ENCODE measurements around the gene KLHL29. TPM values are rescaled to one million over a fixed set of nuclear protein-coding genes. Genes with fewer than 3 reads are reported as not detected.

The KLHL29 gene
- total RNA-seq, 1 donor = 1.0 TPM

DNA sequence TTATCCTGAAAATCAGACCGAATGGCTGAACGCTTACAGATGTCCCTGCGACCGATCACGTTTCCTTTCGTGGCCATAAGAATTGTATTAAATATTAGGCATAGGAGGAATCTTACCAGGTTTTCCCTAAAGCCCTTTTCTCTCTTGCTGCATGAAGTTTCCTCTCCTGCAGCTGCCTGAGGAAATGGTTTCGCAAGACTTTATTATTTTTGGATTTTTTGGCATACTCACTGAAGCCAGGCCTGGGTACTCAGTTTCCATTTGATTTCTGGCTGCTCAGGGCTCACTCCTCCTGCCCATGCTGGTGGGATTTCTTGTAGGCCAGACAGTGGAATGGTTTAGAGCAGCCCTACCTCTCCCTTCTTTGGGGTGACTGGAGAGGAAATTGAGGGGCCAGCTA is 114.0 kb downstream of the KLHL29 start:
- H3K4me1 ChIP-seq (ENCODE audit: insufficient read depth, low read length) = peaks cover 27% of the 10 kb centered on the region
- H3K27me3 ChIP-seq (ENCODE audit: insufficient read depth, low read length) = peaks cover 3% of the 10 kb centered on the region
- no peak overlapping the region for H3K4me3 ChIP-seq (ENCODE audit: low read length)
- H3K9me3 ChIP-seq (ENCODE audit: low read depth, low read length) = no peaks in the 10 kb centered on the region

DNA sequence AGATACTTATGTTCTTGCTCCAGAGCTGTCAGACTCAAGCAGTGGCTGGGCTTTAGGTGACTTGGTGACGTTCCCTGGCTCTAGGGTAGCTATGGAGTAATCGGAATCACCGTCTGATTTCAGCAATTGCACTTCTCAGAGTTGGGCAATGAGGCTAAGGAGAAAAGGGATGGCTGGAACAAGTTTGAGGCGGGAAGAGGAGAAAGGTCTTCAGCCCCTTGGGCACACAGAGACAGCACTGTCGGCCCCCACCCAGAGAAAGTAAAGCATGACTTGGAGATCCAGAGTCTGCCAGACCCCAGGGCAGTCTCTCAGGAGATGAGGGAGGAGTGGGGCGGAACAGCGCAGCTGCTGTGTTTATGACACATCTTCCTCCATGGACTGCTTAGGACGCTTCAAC is 114.5 kb downstream of the KLHL29 start:
- no peak overlapping the region for H3K4me3 ChIP-seq (ENCODE audit: low read length)
- peaks cover 27% of the 10 kb centered on the region for H3K4me1 ChIP-seq (ENCODE audit: insufficient read depth, low read length)
- peaks cover 3% of the 10 kb centered on the region for H3K27me3 ChIP-seq (ENCODE audit: insufficient read depth, low read length)
- no peaks in the 10 kb centered on the region for H3K9me3 ChIP-seq (ENCODE audit: low read depth, low read length)

DNA sequence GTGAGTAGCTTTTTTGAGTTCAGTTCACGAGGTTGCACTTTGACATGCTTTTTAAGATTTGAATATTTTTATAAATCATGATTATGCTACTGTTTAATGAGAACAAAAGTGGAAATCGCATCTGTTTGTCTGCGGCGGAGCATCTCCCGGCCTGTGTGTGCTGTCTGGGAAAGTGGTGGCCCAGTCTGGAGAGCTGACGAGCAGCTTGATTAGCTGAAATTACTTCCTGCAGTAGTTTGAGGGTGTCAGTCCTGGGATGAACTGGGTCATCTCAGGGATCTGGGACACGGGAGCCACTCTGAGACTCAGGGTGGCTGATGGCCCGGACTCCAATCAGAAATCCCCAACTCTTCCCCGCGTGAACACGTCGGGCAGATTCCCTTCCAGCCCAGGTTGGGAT is 115.9 kb downstream of the KLHL29 start:
- H3K4me1 ChIP-seq (ENCODE audit: insufficient read depth, low read length) = peaks cover 27% of the 10 kb centered on the region
- H3K9me3 ChIP-seq (ENCODE audit: low read depth, low read length) = no peaks in the 10 kb centered on the region
- H3K4me3 ChIP-seq (ENCODE audit: low read length) = no peak overlapping the region
- peaks cover 3% of the 10 kb centered on the region for H3K27me3 ChIP-seq (ENCODE audit: insufficient read depth, low read length)

DNA sequence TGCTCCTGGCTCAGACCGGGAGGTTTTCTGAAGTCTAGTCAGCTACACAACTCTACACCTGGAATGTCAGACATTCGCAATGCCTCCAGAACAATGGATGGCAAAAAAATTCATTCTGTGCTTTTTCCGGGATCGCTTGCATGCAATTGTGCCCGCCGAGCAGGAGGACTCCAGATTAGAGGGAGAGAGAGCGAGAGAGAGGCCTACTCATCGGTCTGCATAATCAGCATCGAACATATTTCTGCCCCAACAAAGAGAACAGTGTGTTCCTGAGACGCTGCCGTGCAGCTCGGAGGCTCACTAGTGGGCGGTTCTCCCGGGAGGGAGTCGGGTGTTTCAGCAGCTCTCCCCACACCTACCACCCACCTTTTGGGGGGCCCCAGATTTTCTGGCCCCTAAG is 117.1 kb downstream of the KLHL29 start:
- Histone ChIP-seq H3K9me3 (ENCODE audit: low read depth, low read length) (no peaks in the 10 kb centered on the region), H3K4me3 (ENCODE audit: low read length) (no peak overlapping the region), H3K4me1 (ENCODE audit: insufficient read depth, low read length) (peaks cover 23% of the 10 kb centered on the region), H3K27me3 (ENCODE audit: insufficient read depth, low read length) (peaks cover 3% of the 10 kb centered on the region)

DNA sequence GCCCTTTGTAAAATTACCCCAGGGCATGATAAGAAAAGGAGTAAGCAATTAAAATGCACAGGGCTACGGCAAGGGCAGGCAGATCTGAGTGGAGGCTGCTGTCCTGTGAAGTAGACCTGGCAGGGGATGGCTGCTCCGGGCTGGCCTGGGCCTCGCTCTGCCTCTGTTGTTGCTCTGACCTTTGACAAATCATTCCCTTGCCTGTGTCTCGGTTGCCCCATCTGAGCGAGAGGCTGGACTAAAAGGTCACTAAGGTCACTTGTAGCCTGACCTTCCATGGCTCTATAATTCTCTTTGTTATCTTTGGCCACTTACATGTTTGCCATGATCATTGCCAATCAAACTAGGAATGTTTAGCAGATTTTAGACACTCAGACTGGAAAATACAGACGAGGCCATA is 118.1 kb downstream of the KLHL29 start:
- peaks cover 22% of the 10 kb centered on the region for H3K4me1 ChIP-seq (ENCODE audit: insufficient read depth, low read length)

DNA sequence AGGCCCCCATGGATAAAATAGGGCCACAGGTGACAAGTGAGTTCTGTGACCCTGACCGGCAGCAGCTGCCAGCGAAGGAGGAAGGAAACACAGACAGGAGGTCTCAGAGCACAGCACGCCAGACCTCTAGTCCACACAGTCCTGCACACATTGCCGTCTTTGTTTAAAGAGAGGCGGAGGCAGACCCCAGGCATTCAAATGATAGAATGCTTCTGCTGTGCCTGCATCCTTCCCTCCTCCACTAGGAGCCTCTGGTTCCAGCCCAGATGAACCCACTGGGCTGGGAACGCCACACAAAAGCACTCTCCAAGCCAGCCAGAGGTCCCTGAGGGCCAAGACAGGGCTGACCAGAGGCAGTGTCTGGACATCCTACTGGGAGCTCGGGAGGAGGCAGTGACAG is 118.7 kb downstream of the KLHL29 start:
- Histone ChIP-seq H3K4me1 (ENCODE audit: insufficient read depth, low read length) (peaks cover 27% of the 10 kb centered on the region), H3K9me3 (ENCODE audit: low read depth, low read length) (no peaks in the 10 kb centered on the region), H3K27me3 (ENCODE audit: insufficient read depth, low read length) (peaks cover 3% of the 10 kb centered on the region), H3K4me3 (ENCODE audit: low read length) (no peak overlapping the region)

More for the DNA sequence above, 118.1 kb downstream of the KLHL29 start:
- Histone ChIP-seq H3K4me3 (ENCODE audit: low read length) (no peak overlapping the region), H3K9me3 (ENCODE audit: low read depth, low read length) (no peaks in the 10 kb centered on the region), H3K27me3 (ENCODE audit: insufficient read depth, low read length) (peaks cover 3% of the 10 kb centered on the region)

DNA sequence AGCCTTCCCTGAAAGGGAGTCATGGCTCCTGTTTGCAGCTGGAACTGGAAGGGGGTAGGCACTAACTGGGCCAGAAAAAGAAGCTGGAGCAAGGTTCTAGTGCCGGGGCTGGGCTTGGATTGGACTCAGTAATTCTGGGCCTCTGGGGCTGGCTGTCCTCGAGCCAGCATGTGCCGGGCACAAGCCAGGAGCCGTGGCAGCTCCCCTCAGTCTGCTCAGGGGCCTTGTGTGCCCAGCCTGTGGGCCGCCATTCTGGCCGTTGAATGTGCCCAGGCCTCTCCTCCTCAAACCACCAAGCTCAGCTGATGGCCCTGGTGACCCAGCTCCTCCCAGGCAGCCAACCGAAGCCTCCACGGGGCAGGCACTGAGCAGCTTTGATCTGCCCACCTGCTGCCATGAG is 119.6 kb downstream of the KLHL29 start:
- Histone ChIP-seq H3K27me3 (ENCODE audit: insufficient read depth, low read length) (peaks cover 3% of the 10 kb centered on the region), H3K9me3 (ENCODE audit: low read depth, low read length) (no peaks in the 10 kb centered on the region), H3K4me1 (ENCODE audit: insufficient read depth, low read length) (peaks cover 18% of the 10 kb centered on the region), H3K4me3 (ENCODE audit: low read length) (no peak overlapping the region)

DNA sequence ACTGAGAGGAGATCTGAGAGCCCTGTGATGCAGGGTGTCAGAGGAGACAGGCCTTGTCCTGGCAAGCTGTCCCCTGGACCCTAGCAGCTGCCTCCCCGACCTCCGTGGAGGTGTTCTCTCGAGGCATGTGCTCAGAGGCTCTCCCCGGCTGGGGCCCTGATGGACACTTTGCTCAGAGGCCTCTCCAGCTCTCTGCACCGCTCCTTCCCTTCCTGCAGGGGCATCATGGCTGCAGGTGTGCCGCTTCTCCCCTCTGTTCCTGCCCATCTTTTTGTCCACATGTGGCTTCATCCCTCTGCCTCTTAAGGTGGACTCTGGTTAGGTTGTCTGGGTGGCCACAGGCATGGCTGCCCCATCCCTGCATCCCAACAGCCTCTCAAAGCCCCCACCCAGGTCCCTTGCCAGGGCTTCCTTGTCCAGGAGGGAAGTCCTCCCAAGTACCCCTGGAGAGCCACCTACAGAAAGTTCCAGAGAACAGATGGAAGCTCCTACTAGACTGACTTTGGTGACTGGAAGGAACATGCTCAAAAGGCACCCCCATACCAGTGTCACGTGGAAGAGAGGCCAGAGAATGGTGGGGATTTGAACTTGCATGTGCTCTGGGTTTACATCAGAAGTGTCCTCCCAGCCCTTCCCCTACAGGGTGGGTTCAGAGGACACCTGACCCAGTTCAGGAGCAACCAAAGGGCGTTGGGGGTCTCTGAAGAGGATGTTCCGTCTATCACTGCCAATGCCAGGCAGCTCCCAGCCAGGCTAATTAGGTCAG is 120.4 kb downstream of the KLHL29 start:
- no peaks in the 10 kb centered on the region for H3K27me3 ChIP-seq (ENCODE audit: insufficient read depth, low read length)
- no peaks in the 10 kb centered on the region for H3K9me3 ChIP-seq (ENCODE audit: low read depth, low read length)

DNA sequence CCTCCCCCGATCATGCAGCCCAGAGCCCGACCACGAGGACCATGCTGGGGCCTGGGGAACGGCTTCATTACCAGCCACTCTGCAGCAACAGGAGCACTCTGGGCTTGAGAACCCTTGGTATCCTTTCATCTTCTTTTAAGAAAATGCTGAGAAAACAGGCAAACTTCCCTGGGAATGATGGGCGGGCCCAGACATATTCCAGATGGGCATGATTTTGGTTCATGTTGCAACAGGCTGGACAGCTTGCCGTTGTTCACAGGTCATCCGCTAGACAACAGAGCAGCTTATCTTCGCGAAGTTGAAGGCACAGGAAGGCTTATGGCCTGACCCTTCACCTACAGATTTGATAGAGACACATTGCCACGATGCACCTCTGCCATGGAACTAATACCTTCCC is 121.0 kb downstream of the KLHL29 start:
- no peaks in the 10 kb centered on the region for H3K9me3 ChIP-seq (ENCODE audit: low read depth, low read length)
- no peak overlapping the region for H3K4me3 ChIP-seq (ENCODE audit: low read length)

More for the DNA sequence above, 120.4 kb downstream of the KLHL29 start:
- Histone ChIP-seq H3K4me3 (ENCODE audit: low read length) (no peak overlapping the region), H3K4me1 (ENCODE audit: insufficient read depth, low read length) (peaks cover 18% of the 10 kb centered on the region)

DNA sequence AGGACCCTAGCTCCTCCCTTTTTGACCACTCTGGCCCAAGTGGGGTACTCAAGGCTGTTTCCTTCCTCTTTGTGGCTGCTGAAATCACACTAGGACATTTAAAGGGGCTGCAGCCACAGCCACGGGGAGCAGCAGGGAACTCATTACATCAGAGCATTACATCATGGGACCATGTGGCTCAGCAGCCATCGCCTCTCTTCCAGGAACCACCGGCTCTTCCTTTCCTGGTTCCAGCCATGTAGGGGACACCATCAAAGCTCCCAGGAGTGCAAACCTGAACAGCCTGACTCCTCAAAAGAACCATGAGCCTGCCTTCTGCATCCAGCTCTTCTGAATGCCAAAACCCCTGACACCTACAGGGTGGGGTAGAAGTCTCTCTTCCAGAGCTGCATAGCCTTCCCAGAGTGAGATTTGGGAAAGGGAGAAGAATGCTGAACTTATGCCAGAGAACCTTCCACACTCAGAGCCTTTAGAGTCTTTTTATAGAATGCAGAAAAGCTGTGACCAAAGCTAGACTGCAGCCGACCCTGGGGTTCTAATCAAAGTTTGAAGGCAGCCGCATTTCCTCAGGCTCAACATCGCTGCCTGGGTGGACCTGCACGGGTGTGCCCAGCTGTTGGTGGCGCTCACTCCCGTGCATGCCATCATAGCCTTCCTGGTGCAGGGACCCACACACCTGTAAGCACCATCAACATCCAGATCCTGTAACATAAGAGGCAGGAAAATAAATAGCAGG is 121.7 kb downstream of the KLHL29 start:
- Histone ChIP-seq H3K4me3 (ENCODE audit: low read length) (no peak overlapping the region), H3K27me3 (ENCODE audit: insufficient read depth, low read length) (no peaks in the 10 kb centered on the region), H3K4me1 (ENCODE audit: insufficient read depth, low read length) (peaks cover 18% of the 10 kb centered on the region), H3K9me3 (ENCODE audit: low read depth, low read length) (no peaks in the 10 kb centered on the region)

More for the DNA sequence above, 121.0 kb downstream of the KLHL29 start:
- peaks cover 18% of the 10 kb centered on the region for H3K4me1 ChIP-seq (ENCODE audit: insufficient read depth, low read length)
- H3K27me3 ChIP-seq (ENCODE audit: insufficient read depth, low read length) = no peaks in the 10 kb centered on the region

DNA sequence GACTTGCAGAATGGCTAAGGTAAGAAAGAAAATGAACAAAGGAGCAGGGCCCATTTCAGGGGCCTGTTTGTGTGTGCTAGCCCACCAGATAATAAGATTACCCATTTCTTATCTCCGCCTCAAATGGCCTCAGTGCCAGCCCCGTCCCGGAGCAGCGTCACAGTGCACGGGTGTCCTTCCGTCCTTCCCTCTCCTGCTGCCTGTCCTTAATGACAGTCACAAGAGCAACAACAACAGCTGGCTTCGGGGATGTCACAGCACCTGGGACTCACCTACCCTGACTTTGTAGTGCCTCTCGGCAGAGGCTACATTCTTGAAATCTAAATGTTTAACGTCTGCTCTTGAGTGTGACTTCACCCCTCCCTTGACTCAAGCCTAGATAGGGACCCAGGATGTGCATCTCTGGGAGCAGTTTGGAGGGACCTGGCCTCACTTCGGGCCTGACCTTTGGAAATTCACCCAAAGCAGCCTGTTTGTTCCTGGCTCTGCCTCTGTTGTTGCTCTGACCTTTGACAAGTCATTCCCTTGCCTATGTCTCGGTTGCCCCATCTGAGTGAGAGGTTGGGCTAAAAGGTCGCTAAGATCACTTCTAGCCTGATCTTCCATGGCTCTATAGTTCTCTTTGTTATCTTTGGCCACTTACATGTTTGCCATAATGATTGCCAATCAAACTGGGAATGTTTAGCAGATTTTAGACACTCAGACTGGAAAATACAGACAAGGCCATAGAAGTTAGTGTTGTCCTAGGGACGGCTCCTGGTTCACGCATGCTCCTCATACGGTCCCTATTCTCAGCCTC is 122.5 kb downstream of the KLHL29 start:
- no peak overlapping the region for H3K4me3 ChIP-seq (ENCODE audit: low read length)
- H3K9me3 ChIP-seq (ENCODE audit: low read depth, low read length) = no peaks in the 10 kb centered on the region
- no peaks in the 10 kb centered on the region for H3K27me3 ChIP-seq (ENCODE audit: insufficient read depth, low read length)
- H3K4me1 ChIP-seq (ENCODE audit: insufficient read depth, low read length) = peaks cover 18% of the 10 kb centered on the region

DNA sequence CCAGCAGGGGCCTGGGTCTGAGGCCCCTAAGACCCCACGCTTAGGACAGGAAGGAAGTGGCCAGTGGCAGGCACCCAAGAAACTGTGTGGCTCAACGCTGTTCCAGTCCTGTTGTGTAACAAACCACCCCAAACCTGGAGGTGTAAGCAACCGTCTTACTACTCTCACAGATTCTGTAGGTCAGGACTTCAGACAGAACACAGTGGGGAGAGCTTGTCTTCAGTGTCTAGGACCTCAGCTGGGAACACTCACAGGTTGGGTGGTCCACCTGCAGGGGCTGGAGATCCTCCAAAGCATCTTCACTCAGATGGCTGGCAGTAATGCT is 123.0 kb downstream of the KLHL29 start:
- H3K27me3 ChIP-seq (ENCODE audit: insufficient read depth, low read length) = no peaks in the 10 kb centered on the region
- H3K4me1 ChIP-seq (ENCODE audit: insufficient read depth, low read length) = peaks cover 18% of the 10 kb centered on the region
- H3K4me3 ChIP-seq (ENCODE audit: low read length) = no peak overlapping the region
- no peaks in the 10 kb centered on the region for H3K9me3 ChIP-seq (ENCODE audit: low read depth, low read length)

DNA sequence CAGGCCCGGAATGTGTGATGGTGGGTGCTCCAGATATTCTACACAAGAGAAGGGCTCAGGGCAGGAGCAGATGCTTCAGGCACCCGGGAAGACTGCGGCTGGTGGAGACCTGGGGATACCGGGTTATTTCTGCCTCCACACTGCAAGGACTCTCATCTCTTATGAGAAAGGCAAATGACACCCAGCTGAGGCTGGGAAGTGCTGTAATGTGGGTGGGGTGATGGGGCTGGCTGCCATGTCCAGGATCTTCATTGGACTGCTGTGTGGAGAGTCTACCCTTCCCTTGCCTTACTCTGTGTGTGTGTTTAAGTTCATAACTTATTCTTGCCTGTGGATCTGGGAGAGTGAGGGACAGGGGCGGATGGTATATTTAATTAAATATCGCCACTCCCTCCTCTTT is 124.1 kb downstream of the KLHL29 start:
- H3K4me3 ChIP-seq (ENCODE audit: low read length) = no peak overlapping the region
- H3K9me3 ChIP-seq (ENCODE audit: low read depth, low read length) = no peaks in the 10 kb centered on the region
- H3K4me1 ChIP-seq (ENCODE audit: insufficient read depth, low read length) = peaks cover 18% of the 10 kb centered on the region

DNA sequence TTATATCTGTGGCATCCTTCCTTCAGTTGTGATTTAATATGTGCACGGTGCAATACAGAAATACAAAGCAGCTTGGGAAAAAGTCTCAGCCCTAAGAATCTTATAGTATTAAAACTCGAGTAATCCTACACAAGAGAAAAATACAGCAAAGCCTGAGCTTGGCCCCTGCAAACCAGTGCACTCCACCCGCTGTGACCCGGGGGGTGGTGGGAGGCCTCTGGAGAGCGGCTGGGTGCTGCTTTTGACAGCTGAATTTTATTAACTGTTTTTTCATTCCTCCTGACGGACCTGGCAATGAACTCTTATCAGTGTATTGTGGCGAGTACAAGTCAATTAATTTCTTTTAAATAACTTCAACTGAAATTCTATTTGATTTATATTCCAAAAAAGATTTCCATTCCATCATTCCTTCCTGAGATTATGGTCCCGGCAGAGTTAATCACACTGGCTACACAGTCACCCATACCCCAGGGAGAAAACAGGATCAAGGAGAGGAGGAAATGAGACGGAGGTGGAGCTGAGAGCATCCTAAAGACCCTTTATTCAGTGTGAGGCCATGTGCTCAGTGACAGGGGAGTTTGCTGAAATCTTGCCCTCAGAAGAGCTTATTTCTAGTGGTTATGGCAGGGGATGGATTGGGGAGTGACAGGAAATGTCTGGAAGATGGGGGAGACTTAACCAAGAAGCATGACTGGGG is 124.8 kb downstream of the KLHL29 start:
- Histone ChIP-seq H3K4me1 (ENCODE audit: insufficient read depth, low read length) (peaks cover 18% of the 10 kb centered on the region), H3K9me3 (ENCODE audit: low read depth, low read length) (no peaks in the 10 kb centered on the region), H3K4me3 (ENCODE audit: low read length) (no peak overlapping the region), H3K27me3 (ENCODE audit: insufficient read depth, low read length) (no peaks in the 10 kb centered on the region)

More for the DNA sequence above, 124.1 kb downstream of the KLHL29 start:
- H3K27me3 ChIP-seq (ENCODE audit: insufficient read depth, low read length) = no peaks in the 10 kb centered on the region

DNA sequence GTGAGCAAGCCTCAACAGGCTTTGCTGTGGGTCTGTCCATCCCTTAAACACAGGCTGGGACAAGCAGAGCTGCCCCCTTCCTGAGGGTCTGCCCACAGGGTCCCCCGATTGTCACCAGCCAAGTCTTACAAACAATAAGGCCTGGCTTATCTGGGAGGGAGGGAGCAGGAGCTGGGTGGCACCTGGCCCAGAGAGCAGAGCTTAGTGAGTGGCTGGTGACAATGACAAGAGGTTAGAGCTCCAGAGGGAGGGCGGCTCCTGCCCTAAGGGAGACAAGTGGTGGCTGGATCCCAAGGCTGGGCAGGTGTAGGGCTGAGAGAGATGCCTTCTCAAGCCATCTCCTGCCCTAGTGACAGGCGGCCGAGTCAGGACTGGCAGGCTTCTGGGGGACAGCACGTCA is 125.5 kb downstream of the KLHL29 start:
- H3K27me3 ChIP-seq (ENCODE audit: insufficient read depth, low read length) = no peaks in the 10 kb centered on the region
- no peak overlapping the region for H3K4me3 ChIP-seq (ENCODE audit: low read length)
- H3K9me3 ChIP-seq (ENCODE audit: low read depth, low read length) = no peaks in the 10 kb centered on the region
- peaks cover 18% of the 10 kb centered on the region for H3K4me1 ChIP-seq (ENCODE audit: insufficient read depth, low read length)
